Measurements from ENCODE around the gene CCL11. TPM values are rescaled to one million over a fixed set of nuclear protein-coding genes. Genes with fewer than 3 reads are reported as not detected.

CCL11 gene
- total RNA-seq, 8 experiments from 2014 or later: 0.52 to 0.97 TPM; not detected in 6

- 67 to 100% (median 86%) methylated on average over 1 to 5 of the region's 5 CpGs for WGBS, 10 experiments
- H3K4me3 ChIP-seq: no peak overlapping the region
- no peak overlapping the region for H3K27ac ChIP-seq
- no peaks in the 10 kb centered on the region for H3K4me1 ChIP-seq (replicated peaks in 1 of 2)
- in situ Hi-C loops (cut with MboI; ENCODE audit: low pct_unique_long_range_greater_than_20kb in 2 of 9, low sequenced_read_pairs in 9 of 9, unreplicated experiment in 9 of 9): loop anchor here in 1 of 9 experiments (10.0 kb wide), 1 partner anchor 53 kb away; the partner anchor contains the start of gene CCL8
- ATAC-seq (replicated peaks in 6 of 8): no peak
These were observed 23.8 kb upstream of the CCL11 start for GRCh38 chr17:34261568-34262337.

DNA sequence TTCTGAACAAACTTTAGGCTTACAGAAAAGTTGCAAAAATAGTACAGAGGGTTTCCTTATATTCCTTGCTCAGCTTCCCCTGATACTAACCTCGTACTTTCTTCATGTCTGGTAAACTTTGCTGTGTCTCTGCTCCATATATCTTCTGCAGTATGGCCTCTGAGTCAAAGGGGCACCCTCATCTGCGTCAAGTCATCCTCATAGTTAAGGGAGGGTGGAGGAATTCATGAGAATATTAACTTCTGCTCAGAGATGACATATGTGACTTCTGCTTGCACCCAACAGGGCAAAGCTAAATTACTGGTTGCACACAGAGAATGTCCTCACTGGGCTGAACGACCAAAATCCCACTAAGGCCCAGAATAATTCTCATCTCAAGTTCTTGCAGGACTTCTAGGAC is 19.8 kb upstream of the CCL11 start:
- no peak for ATAC-seq (replicated peaks in 6 of 8)
- Histone ChIP-seq H3K27ac (no peak overlapping the region), H3K4me1 (replicated peaks in 1 of 2) (no peaks in the 10 kb centered on the region), H3K4me3 (no peak overlapping the region)
- in situ Hi-C loops (cut with MboI; ENCODE audit: low pct_unique_long_range_greater_than_20kb in 2 of 9, low sequenced_read_pairs in 9 of 9, unreplicated experiment in 9 of 9): loop anchor here in 1 of 9 experiments (10.0 kb wide), 1 partner anchor 49 kb away; the partner anchor contains the start of gene CCL8
- 4 to 50% (median 45%) methylated on average over 1 to 3 of the region's 3 CpGs; no CpG with 5 or more reads in 1 of the 10 experiments for WGBS, 10 experiments

DNA sequence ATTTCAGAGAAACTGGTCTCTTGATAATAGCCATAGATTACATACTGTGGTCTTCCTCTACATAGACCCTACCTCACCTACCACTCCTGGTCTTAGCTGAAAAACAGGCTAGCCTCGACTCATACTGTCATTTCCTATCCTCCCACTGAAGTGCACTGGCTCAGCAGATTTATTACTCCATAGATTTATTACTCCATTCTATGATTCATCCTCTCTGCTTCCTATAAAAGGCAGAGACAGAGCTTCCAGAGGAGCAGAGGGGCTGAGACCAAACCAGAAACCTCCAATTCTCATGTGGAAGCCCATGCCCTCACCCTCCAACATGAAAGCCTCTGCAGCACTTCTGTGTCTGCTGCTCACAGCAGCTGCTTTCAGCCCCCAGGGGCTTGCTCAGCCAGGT is 15.6 kb upstream of the CCL11 start, which contains the start of gene CCL7:
TSS of gene CCL7 (plus strand) at position 253 of the 400 bp plus-strand sequence. CDS start at position 323, 70 bp downstream.
- in situ Hi-C loops (cut with MboI; ENCODE audit: low pct_unique_long_range_greater_than_20kb in 2 of 9, low sequenced_read_pairs in 9 of 9, unreplicated experiment in 9 of 9): loop anchor here in 1 of 9 experiments (10.0 kb wide), 1 partner anchor 45 kb away; the partner anchor contains the start of gene CCL8
- no peaks in the 10 kb centered on the region for H3K4me1 ChIP-seq (replicated peaks in 1 of 2)
- 0 to 40% (median 5%) methylated on average over 1 of the region's 1 CpG; no CpG with 5 or more reads in 6 of the 10 experiments for WGBS, 10 experiments
- H3K4me3 ChIP-seq: no peak within 1 kb of the TSS
- ATAC-seq (replicated peaks in 6 of 8): peak in 7 of 8 experiments; percentile 25 to 71 (median 50)
- H3K27ac ChIP-seq: no peak within 1 kb of the TSS

DNA sequence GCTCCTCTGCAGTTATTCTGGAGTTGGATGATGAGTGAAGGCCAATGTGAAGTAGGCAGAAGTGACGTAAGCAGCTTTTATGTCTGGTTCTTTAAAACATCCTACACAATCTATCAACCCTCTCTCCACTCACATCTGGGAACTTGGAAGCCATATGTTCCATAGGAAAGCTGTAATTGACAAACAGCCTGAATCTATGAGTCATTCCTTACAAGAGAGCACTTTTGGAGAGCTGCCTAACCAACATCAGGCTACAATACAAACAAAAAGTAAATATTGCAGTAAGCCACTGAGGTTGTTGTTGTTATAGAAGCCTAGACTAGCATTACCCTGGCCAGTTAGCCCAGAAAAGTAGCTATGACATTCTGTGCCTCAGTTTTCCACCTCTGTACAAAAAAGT is 9.7 kb upstream of the CCL11 start:
- ATAC-seq (replicated peaks in 6 of 8): peak in 2 of 8 experiments; percentile 57 to 60
- WGBS, 10 experiments: 0 to 83% (median 7%) methylated on average over 1 of the region's 1 CpG; no CpG with 5 or more reads in 4 of the 10 experiments
- in situ Hi-C loops (cut with MboI; ENCODE audit: low pct_unique_long_range_greater_than_20kb in 2 of 9, low sequenced_read_pairs in 9 of 9, unreplicated experiment in 9 of 9): no loop called here
- no peaks in the 10 kb centered on the region for H3K4me1 ChIP-seq (replicated peaks in 1 of 2)
- no peak overlapping the region for H3K4me3 ChIP-seq
- H3K27ac ChIP-seq: no peak overlapping the region

GRCh38 chr17:34276826-34277225 is 8.7 kb upstream of the CCL11 start:
- 39 to 85% (median 52%) methylated on average over 2 to 4 of the region's 4 CpGs for WGBS, 10 experiments
- Histone ChIP-seq H3K4me1 (replicated peaks in 1 of 2) (no peaks in the 10 kb centered on the region), H3K27ac (no peak overlapping the region), H3K4me3 (no peak overlapping the region)
- no peak for ATAC-seq (replicated peaks in 6 of 8)
- in situ Hi-C loops (cut with MboI; ENCODE audit: low pct_unique_long_range_greater_than_20kb in 2 of 9, low sequenced_read_pairs in 9 of 9, unreplicated experiment in 9 of 9): no loop called here

DNA sequence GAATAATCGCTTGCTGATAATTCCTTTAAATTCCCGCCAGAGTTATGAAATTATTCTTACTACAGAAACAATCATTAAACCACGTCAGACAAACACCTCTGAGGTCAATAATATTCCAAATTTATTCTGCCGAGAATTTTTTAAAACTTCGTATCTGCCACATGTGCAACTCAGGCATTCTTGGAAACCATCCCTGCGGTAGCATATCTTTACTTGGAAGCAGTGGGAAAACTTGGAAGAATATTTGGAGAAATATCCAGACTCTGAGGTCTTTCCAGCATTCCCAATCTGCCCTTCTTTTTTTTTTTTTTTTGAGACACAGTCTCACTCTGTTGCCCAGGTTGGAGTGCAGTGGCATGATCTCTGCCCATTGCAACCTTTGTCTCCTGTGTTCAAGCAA is 2.0 kb upstream of the CCL11 start:
- in situ Hi-C loops (cut with MboI; ENCODE audit: low pct_unique_long_range_greater_than_20kb in 2 of 9, low sequenced_read_pairs in 9 of 9, unreplicated experiment in 9 of 9): no loop called here

DNA sequence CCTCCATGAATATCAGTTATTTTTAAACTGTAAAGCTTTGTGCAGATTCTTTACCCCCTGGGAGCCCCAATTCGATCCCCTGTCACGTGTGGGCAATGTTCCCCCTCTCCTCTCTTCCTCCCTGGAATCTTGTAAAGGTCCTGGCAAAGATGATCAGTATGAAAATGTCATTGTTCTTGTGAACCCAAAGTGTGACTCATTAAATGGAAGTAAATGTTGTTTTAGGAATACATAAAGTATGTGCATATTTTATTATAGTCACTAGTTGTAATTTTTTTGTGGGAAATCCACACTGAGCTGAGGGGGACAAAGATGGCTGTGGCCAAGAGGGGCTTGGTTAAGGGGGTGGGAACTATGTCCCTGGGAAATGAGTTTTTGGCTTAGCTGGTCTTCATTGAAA is 2.3 kb downstream of the CCL11 start:
- no peak overlapping the region for H3K4me3 ChIP-seq
- peak in 2 of 8 experiments; percentile 52 to 86 for ATAC-seq (replicated peaks in 6 of 8)
- H3K27ac ChIP-seq: no peak overlapping the region
- no peaks in the 10 kb centered on the region for H3K4me1 ChIP-seq (replicated peaks in 1 of 2)
- WGBS, 10 experiments: 0 to 66% (median 8%) methylated on average over 1 to 2 of the region's 2 CpGs; no CpG with 5 or more reads in 3 of the 10 experiments
- in situ Hi-C loops (cut with MboI; ENCODE audit: low pct_unique_long_range_greater_than_20kb in 2 of 9, low sequenced_read_pairs in 9 of 9, unreplicated experiment in 9 of 9): no loop called here

More for the DNA sequence above, 2.0 kb upstream of the CCL11 start:
- no peaks in the 10 kb centered on the region for H3K4me1 ChIP-seq (replicated peaks in 1 of 2)
- no peak overlapping the region for H3K4me3 ChIP-seq
- no peak overlapping the region for H3K27ac ChIP-seq
- no peak for ATAC-seq (replicated peaks in 6 of 8)
- 20 to 86% (median 80%) methylated on average over 2 to 6 of the region's 6 CpGs; no CpG with 5 or more reads in 2 of the 10 experiments for WGBS, 10 experiments

DNA sequence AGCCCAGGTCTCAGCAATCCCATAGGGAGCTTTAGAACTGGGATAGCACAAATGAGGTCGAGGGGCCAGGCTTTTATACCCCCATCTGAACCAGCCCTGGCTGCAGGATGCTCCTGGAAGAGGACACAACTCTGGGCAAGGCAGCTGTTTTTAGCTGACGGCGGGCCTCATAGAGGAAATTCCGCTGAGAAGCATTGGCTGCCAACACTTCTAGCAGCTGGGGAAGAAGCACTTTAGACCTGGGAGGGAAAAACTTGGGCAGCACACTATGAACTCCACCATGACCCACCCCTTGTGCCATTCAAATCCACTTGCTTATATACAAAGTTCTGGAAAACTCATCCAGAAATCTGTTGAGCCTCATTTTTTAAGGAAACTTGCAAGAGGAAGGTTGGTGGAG is 5.0 kb downstream of the CCL11 start:
- WGBS, 10 experiments: 0 to 93% (median 78%) methylated on average over 1 to 3 of the region's 4 CpGs; no CpG with 5 or more reads in 4 of the 10 experiments
- no peak for ATAC-seq (replicated peaks in 6 of 8)
- no peaks in the 10 kb centered on the region for H3K4me1 ChIP-seq (replicated peaks in 1 of 2)

GRCh38 chr17:34291721-34292348 is 6.3 kb downstream of the CCL11 start:
- 60 to 86% (median 79%) methylated on average over 1 to 6 of the region's 6 CpGs; no CpG with 5 or more reads in 1 of the 10 experiments for WGBS, 10 experiments
- Histone ChIP-seq H3K27ac (no peak overlapping the region), H3K4me1 (replicated peaks in 1 of 2) (no peaks in the 10 kb centered on the region), H3K4me3 (no peak overlapping the region)
- no peak for ATAC-seq (replicated peaks in 6 of 8)
- in situ Hi-C loops (cut with MboI; ENCODE audit: low pct_unique_long_range_greater_than_20kb in 2 of 9, low sequenced_read_pairs in 9 of 9, unreplicated experiment in 9 of 9): no loop called here

More for the DNA sequence above, 5.0 kb downstream of the CCL11 start:
- no peak overlapping the region for H3K4me3 ChIP-seq
- in situ Hi-C loops (cut with MboI; ENCODE audit: low pct_unique_long_range_greater_than_20kb in 2 of 9, low sequenced_read_pairs in 9 of 9, unreplicated experiment in 9 of 9): no loop called here
- H3K27ac ChIP-seq: no peak overlapping the region

- Histone ChIP-seq H3K4me3 (no peak overlapping the region), H3K4me1 (replicated peaks in 1 of 2) (no peaks in the 10 kb centered on the region), H3K27ac (no peak overlapping the region)
- in situ Hi-C loops (cut with MboI; ENCODE audit: low pct_unique_long_range_greater_than_20kb in 2 of 9, low sequenced_read_pairs in 9 of 9, unreplicated experiment in 9 of 9): no loop called here
- WGBS, 10 experiments: 69 to 100% (median 94%) methylated on average over 1 to 2 of the region's 2 CpGs; no CpG with 5 or more reads in 3 of the 10 experiments
- no peak for ATAC-seq (replicated peaks in 6 of 8)
These were observed 13.5 kb downstream of the CCL11 start for GRCh38 chr17:34299027-34299426.

GRCh38 chr17:34299956-34300577 is 14.5 kb downstream of the CCL11 start:
- Histone ChIP-seq H3K4me3 (no peak overlapping the region), H3K27ac (no peak overlapping the region), H3K4me1 (replicated peaks in 1 of 2) (no peaks in the 10 kb centered on the region)
- ATAC-seq (replicated peaks in 6 of 8): peak in 3 of 8 experiments; percentile 84 to 92 (median 85)
- in situ Hi-C loops (cut with MboI; ENCODE audit: low pct_unique_long_range_greater_than_20kb in 2 of 9, low sequenced_read_pairs in 9 of 9, unreplicated experiment in 9 of 9): no loop called here
- 15 to 89% (median 62%) methylated on average over 1 to 3 of the region's 3 CpGs; no CpG with 5 or more reads in 4 of the 10 experiments for WGBS, 10 experiments

DNA sequence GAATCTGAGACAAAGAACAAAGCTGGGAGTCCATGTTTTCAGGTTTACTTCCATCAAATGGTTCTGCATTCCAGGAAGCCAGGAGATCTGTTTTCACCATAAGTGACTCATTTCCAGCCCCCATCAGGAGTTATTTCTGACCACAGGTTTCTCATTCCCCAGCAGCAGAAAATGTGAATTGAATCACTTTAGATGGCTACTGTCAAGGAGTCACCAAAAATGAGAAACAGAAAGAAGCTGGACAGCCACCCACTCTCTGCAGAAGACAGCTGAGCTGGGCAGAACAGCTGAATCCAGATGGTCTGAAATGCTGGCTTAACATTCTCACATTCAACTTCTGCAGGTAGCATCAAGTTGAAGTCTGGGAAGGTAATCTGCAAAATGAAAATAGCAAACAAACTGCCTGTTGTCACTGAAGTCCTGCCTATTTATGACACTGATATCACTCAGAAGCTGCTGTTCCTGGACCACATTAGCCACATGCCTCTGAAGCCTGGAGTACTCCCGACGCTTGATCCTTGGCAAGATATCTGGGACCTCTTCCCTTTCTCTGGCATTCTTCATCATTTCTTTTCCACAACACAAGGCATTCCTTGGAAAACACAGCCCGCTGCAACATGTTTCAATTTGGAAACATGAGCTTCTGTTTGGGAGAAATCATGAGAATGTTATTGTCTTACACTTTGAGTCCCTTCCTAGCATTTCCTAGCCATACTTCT is 15.3 kb downstream of the CCL11 start:
- peak in 3 of 8 experiments; percentile 14 to 72 (median 39) for ATAC-seq (replicated peaks in 6 of 8)
- H3K4me1 ChIP-seq (replicated peaks in 1 of 2): no peaks in the 10 kb centered on the region
- no peak overlapping the region for H3K4me3 ChIP-seq
- no peak overlapping the region for H3K27ac ChIP-seq
- in situ Hi-C loops (cut with MboI; ENCODE audit: low pct_unique_long_range_greater_than_20kb in 2 of 9, low sequenced_read_pairs in 9 of 9, unreplicated experiment in 9 of 9): no loop called here
- 17 to 94% (median 74%) methylated on average over 1 to 3 of the region's 3 CpGs; no CpG with 5 or more reads in 2 of the 10 experiments for WGBS, 10 experiments

Data from motor neuron (in vitro differentiated cells).